WTC11 (cell line): Measurements from ENCODE around the gene VWA5B1. TPM values are rescaled to one million over a fixed set of nuclear protein-coding genes. Genes with fewer than 3 reads are reported as not detected.

Source experiments
- ATAC-seq: fragments of 200-7000 bp; cut with Tn5 transposase; 2 replicates; pipeline ENCODE4 v1.10.0; 2021; ENCODE audit warnings: mild to moderate bottlenecking, moderate library complexity
- CTCF ChIA-PET: fragments of 300-600 bp; sonication (Branson Sonifier 250); formaldehyde crosslinking; loops from one replicate; lab custom pipeline; 2021; ENCODE audit warnings: antibody characterized with exemption; lab: Charles Lee
- POLR2A ChIA-PET: fragments of 350-600 bp; sonication (Branson Sonifier 250); formaldehyde crosslinking; loops from one replicate; lab custom pipeline; 2021; ENCODE audit warnings: antibody characterized with exemption; lab: Charles Lee
- DNase-seq: peaks from one replicate; pipeline ENCODE4 v3.0.0; 2021; ENCODE audit warnings: low spot score
- H3K27ac Mint-ChIP-seq: 2 replicates; pipeline ENCODE4 v1.8.0; 2021; ENCODE audit warnings: mixed read lengths
- H3K27me3 Mint-ChIP-seq: 2 replicates; pipeline ENCODE4 v1.8.0; 2021; ENCODE audit warnings: low read depth, mild to moderate bottlenecking, moderate library complexity, mixed read lengths
- H3K36me3 Mint-ChIP-seq: 2 replicates; pipeline ENCODE4 v1.8.0; 2021; ENCODE audit warnings: mixed read lengths
- H3K4me1 Mint-ChIP-seq: 2 replicates; pipeline ENCODE4 v1.8.0; 2022; ENCODE audit warnings: mixed read lengths
- H3K4me3 Mint-ChIP-seq: 2 replicates; pipeline ENCODE4 v1.8.0; 2021; ENCODE audit warnings: mild to moderate bottlenecking, moderate library complexity, mixed read lengths
- H3K9me3 Mint-ChIP-seq: 2 replicates; pipeline ENCODE4 v1.8.0; 2021; ENCODE audit warnings: mixed read lengths
- CBFB ChIP-seq: sonication (generic); formaldehyde crosslinking; IDR thresholded peaks from 2 replicates; pipeline ENCODE4 v1.8.1; 2022; ENCODE audit warnings: mild to moderate bottlenecking, low read depth, missing genetic modification reagents
- FOXP4 ChIP-seq: sonication (generic); formaldehyde crosslinking; IDR thresholded peaks from 2 replicates; pipeline ENCODE4 v1.8.0; 2022; ENCODE audit warnings: mild to moderate bottlenecking, missing genetic modification reagents
- GRHL2 ChIP-seq: fragments of 250-450 bp; sonication (Bioruptor Pico); IDR thresholded peaks from 2 replicates; pipeline ENCODE4 v1.8.0; 2022; ENCODE audit warnings: mild to moderate bottlenecking, moderate library complexity; ENCODE audit not compliant: insufficient replicate concordance, severe bottlenecking
- HMGA2 ChIP-seq: fragments of 250-450 bp; sonication (Bioruptor Pico); IDR thresholded peaks from 2 replicates; pipeline ENCODE4 v1.4.0; 2021; ENCODE audit warnings: mild to moderate bottlenecking, moderate library complexity
- MLX ChIP-seq: sonication (generic); formaldehyde crosslinking; IDR thresholded peaks from 2 replicates; pipeline ENCODE4 v1.8.1; 2023; ENCODE audit warnings: mild to moderate bottlenecking, missing genetic modification reagents, moderate library complexity
- MXD4 ChIP-seq: fragments of 250-450 bp; sonication (Bioruptor Pico); IDR thresholded peaks from 2 replicates; pipeline ENCODE4 v1.8.0; 2021; ENCODE audit warnings: mild to moderate bottlenecking, moderate library complexity, borderline replicate concordance
- OVOL2 ChIP-seq: fragments of 250-450 bp; sonication (Bioruptor Pico); IDR thresholded peaks from 2 replicates; pipeline ENCODE4 v1.9.0; 2021; ENCODE audit warnings: mild to moderate bottlenecking, borderline replicate concordance
- RORB ChIP-seq: fragments of 250-450 bp; sonication (Bioruptor Pico); IDR thresholded peaks from 2 replicates; pipeline ENCODE4 v1.9.0; 2021; ENCODE audit warnings: mild to moderate bottlenecking
- SOX15 ChIP-seq: fragments of 250-450 bp; sonication (Bioruptor Pico); IDR thresholded peaks from 2 replicates; pipeline ENCODE4 v1.9.0; 2021; ENCODE audit warnings: mild to moderate bottlenecking
- ZBTB21 ChIP-seq: sonication (generic); formaldehyde crosslinking; IDR thresholded peaks from 2 replicates; pipeline ENCODE4 v1.8.1; 2023; ENCODE audit warnings: mild to moderate bottlenecking, missing genetic modification reagents, borderline replicate concordance
- ZNF232 ChIP-seq: sonication (generic); formaldehyde crosslinking; IDR thresholded peaks from 2 replicates; pipeline ENCODE4 v1.8.0; 2022; ENCODE audit warnings: mild to moderate bottlenecking, missing genetic modification reagents
- ZNF317 ChIP-seq: sonication (generic); formaldehyde crosslinking; IDR thresholded peaks from 2 replicates; pipeline ENCODE4 v1.8.1; 2023; ENCODE audit warnings: low read depth, mild to moderate bottlenecking, moderate library complexity, missing genetic modification reagents, borderline replicate concordance
- ZNF396 ChIP-seq: fragments of 250-450 bp; sonication (Bioruptor Pico); IDR thresholded peaks from 2 replicates; pipeline ENCODE4 v1.8.0; 2021; ENCODE audit warnings: mild to moderate bottlenecking, moderate library complexity, borderline replicate concordance
- ZNF532 ChIP-seq: fragments of 250-450 bp; sonication (Bioruptor Pico); IDR thresholded peaks from 2 replicates; pipeline ENCODE4 v1.9.0; 2021; ENCODE audit warnings: mild to moderate bottlenecking, borderline replicate concordance
- ZNF671 ChIP-seq: fragments of 250-450 bp; sonication (Bioruptor Pico); IDR thresholded peaks from 2 replicates; pipeline ENCODE4 v1.8.0; 2021; ENCODE audit warnings: mild to moderate bottlenecking
- total RNA-seq: library from RNA; stranded (reverse); gene quantifications from 3 replicates; pipeline ENCODE4 v1.2.3, GENCODE V29; 2021
- TF ChIP-seq, protein P1 (sequence below): fragments of 250-450 bp; sonication (Bioruptor Pico); IDR thresholded peaks from 2 replicates; pipeline ENCODE4 v1.9.0; 2021; ENCODE audit warnings: mild to moderate bottlenecking
- TF ChIP-seq, protein P2 (sequence below): sonication (generic); formaldehyde crosslinking; IDR thresholded peaks from 2 replicates; pipeline ENCODE4 v1.8.0; 2023; ENCODE audit warnings: missing genetic modification reagents

Gene VWA5B1
- total RNA-seq, 1 experiment from 2014 or later = 1.5 TPM

DNA sequence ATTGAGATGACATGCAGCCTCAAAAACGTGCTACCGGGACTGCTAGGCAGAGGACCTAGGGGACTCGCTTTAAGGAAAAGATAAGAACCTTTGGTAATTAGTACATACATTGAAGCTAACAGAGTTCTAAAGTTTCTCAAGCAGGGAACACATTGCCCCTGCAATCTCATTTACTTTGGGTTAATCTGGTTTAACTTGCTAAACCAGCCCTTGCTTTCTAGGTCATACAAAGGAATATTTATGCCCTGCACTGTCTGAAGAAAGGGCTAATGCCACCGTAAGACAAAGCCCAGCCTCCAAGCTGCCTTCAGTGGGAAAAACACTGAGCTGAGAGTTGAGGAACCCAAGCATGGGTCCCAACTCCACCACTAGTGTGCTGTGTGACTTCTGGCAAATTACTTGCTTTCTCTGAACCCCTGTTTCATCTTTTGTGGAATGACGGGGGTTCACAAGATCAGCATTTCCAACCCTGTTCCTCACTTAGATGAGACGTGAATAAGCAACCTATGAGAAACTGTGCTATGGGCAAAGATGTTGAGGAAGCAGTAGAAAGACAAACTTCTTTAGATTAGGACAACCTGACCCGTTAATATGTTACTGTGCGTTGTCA, 66.3 kb downstream of the VWA5B1 start (continued):
- no peak for TF ChIP-seq FOXP4

- no peak for ATAC-seq
- Mint-ChIP-seq H3K27me3 (peaks cover 11% of the 10 kb centered on the region), H3K9me3 (no peaks in the 10 kb centered on the region), H3K27ac (no peak overlapping the region), H3K36me3 (no peaks in the 10 kb centered on the region)
- DNase-seq = no peak
- CTCF ChIA-PET = interaction anchor here (1.2 to 2.0 kb wide), 2 partner anchors 19 to 383 kb away, joined by 3 to 8 read pairs; no protein-coding TSS in a partner anchor
- no peak for TF ChIP-seq OVOL2 (CRISPR knock-in tag)
- TF ChIP-seq, all 79 proteins: peak for 0
- peaks cover 9% of the 10 kb centered on the region for H3K4me1 Mint-ChIP-seq
- POLR2A ChIA-PET = no interaction called here
- no peak overlapping the region for H3K4me3 Mint-ChIP-seq
Observed at GRCh38 chr1:20357796-20358195, 67.1 kb downstream of the VWA5B1 start.

DNA sequence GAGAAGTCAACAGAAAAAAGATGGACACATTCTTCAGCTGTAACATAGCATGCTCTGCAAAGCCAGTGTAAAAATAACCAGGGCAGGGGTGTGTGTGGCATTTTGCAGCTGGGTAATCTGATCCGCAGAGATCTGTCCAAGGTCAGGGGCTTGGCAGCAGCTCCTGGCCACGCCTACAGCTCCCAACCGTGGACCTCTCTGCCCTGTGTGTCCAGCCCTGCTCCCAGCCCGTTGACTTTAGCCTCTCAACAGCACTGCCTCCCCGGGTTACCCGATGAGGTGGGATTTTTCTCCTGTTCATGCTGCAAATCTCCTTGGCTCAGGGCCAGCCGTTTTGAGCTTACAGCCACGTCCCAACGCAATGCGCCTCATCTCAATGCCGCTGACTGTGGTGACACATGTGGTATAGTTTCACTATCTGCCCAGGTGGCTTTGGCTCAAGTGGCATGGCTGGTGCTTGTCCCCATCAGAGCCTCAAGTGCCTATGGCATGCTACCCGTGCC, 68.1 kb downstream of the VWA5B1 start:
- POLR2A ChIA-PET = no interaction called here
- Mint-ChIP-seq H3K27me3 (peaks cover 18% of the 10 kb centered on the region), H3K9me3 (no peaks in the 10 kb centered on the region), H3K4me3 (no peak overlapping the region), H3K27ac (no peak overlapping the region), H3K36me3 (no peaks in the 10 kb centered on the region), H3K4me1 (peaks cover 9% of the 10 kb centered on the region)
- DNase-seq = no peak
- ATAC-seq = peak; percentile 49
- CTCF ChIA-PET = interaction anchor here (0.6 to 2.0 kb wide), 7 partner anchors 16 to 384 kb away, joined by 3 to 8 read pairs (median 4); no protein-coding TSS in a partner anchor
- TF ChIP-seq ZNF317 (CRISPR knock-in tag) (no peak), HMGA2 (CRISPR knock-in tag) (no peak), MXD4 (no peak), MLX (CRISPR knock-in tag) (no peak), ZNF232 (CRISPR knock-in tag) (no peak), ZBTB21 (no peak), ZNF671 (CRISPR knock-in tag) (no peak)

DNA sequence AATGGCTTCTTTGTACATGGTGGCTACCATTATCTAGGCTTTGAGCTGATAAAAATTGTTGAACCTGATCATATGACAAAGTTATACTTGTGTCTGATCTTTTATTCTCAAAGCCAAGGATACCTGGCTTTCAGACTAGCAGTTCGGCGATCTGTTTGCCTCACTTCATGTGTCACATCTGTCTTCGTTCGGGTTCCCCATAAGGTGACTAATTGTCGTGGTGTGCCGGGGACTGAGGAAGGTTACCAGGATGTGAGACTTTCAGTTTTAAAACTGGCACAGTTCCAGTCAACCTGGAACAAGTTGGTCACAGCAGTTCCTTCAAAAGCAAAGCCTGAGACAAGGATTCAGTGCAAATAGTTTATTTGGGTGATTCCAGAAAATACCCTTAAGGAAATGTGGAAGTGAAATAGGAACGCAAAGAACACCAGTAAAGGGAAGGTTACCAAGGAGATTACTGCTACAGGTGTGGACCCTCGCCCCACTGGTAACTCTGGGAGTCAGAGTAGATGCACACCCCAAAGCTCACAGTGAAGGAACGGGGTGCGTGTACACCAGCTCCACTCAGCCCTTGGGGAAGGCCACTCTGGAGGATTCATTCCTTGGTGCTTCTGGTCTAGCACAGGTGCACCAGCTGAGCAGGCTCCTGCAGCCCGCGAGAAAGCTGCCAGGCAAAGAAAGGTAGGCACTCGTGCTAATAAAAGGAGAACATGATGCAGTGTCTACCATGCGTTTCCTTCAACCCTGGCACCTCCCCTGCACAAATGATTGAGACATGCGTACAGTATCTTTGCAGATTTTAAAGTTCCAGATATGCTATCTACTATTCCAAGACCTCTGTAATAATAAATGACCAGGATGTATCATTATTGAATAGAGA, 69.0 kb downstream of the VWA5B1 start:
- POLR2A ChIA-PET = no interaction called here
- no peak for TF ChIP-seq ZNF317 (CRISPR knock-in tag)
- TF ChIP-seq, protein P1, sequence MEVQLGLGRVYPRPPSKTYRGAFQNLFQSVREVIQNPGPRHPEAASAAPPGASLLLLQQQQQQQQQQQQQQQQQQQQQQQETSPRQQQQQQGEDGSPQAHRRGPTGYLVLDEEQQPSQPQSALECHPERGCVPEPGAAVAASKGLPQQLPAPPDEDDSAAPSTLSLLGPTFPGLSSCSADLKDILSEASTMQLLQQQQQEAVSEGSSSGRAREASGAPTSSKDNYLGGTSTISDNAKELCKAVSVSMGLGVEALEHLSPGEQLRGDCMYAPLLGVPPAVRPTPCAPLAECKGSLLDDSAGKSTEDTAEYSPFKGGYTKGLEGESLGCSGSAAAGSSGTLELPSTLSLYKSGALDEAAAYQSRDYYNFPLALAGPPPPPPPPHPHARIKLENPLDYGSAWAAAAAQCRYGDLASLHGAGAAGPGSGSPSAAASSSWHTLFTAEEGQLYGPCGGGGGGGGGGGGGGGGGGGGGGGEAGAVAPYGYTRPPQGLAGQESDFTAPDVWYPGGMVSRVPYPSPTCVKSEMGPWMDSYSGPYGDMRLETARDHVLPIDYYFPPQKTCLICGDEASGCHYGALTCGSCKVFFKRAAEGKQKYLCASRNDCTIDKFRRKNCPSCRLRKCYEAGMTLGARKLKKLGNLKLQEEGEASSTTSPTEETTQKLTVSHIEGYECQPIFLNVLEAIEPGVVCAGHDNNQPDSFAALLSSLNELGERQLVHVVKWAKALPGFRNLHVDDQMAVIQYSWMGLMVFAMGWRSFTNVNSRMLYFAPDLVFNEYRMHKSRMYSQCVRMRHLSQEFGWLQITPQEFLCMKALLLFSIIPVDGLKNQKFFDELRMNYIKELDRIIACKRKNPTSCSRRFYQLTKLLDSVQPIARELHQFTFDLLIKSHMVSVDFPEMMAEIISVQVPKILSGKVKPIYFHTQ = no peak
- TF ChIP-seq RORB (CRISPR knock-in tag) = no peak
- TF ChIP-seq ZNF532 = no peak
- no peak for TF ChIP-seq ZNF396 (CRISPR knock-in tag)
- TF ChIP-seq, protein P2, sequence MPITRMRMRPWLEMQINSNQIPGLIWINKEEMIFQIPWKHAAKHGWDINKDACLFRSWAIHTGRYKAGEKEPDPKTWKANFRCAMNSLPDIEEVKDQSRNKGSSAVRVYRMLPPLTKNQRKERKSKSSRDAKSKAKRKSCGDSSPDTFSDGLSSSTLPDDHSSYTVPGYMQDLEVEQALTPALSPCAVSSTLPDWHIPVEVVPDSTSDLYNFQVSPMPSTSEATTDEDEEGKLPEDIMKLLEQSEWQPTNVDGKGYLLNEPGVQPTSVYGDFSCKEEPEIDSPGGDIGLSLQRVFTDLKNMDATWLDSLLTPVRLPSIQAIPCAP (CRISPR knock-in tag) = no peak
- no peak for TF ChIP-seq GRHL2 (CRISPR knock-in tag)
- no peak for TF ChIP-seq CBFB (CRISPR knock-in tag)
- TF ChIP-seq SOX15 (CRISPR knock-in tag) = no peak

More for the DNA sequence above, 69.0 kb downstream of the VWA5B1 start:
- Mint-ChIP-seq H3K4me1 (peaks cover 9% of the 10 kb centered on the region), H3K27ac (no peak overlapping the region), H3K9me3 (no peaks in the 10 kb centered on the region), H3K27me3 (peaks cover 26% of the 10 kb centered on the region), H3K4me3 (no peak overlapping the region), H3K36me3 (no peaks in the 10 kb centered on the region)
- no peak for ATAC-seq
- CTCF ChIA-PET = interaction anchor here (1.2 kb wide), 1 partner anchor 17 kb away, joined by 4 read pairs; no protein-coding TSS in a partner anchor
- no peak for DNase-seq
